Endothelial cell of umbilical vein (primary cell): ENCODE results near the gene ZNF366. TPM values are rescaled to one million over a fixed set of nuclear protein-coding genes. Genes with fewer than 3 reads are reported as not detected.
A peak's percentile ranks its signal among the peaks of the same experiment; 100 is the strongest.

Source experiments
- BruUV-seq: library from RNA; stranded (reverse); fragments of 400-500 nt; replicated peaks from 2 replicates; lab custom pipeline; 2021; lab: Mats Ljungman, UMichigan
- CTCF ChIA-PET: fragments of 300-600, 350-600 bp; sonication (Branson Sonifier 250); formaldehyde crosslinking; loops from one replicate; lab custom pipeline; 2021; ENCODE audit warnings: antibody characterized with exemption, inconsistent platforms; lab: Charles Lee
- POLR2A ChIA-PET: fragments of 300-600, 350-600 bp; sonication (Branson Sonifier 250); formaldehyde crosslinking; loops from one replicate; lab custom pipeline; 2021; ENCODE audit warnings: antibody characterized with exemption, inconsistent platforms; lab: Charles Lee
- DNase-seq: peaks from one replicate; pipeline ENCODE4 v3.0.0-alpha.2; 2011; ENCODE audit warnings: low read depth, low spot score
- FAIRE-seq: peaks from 2 replicates; lab custom pipeline; 2011; peaks lifted over from hg19 to GRCh38; lab: Jason Lieb, UNC
- H2AFZ ChIP-seq: 2 replicates; pipeline ENCODE4 v1.6.0; 2012; ENCODE audit warnings: low read depth, low read length, control low read depth, inconsistent platforms
- H3K27ac ChIP-seq: 2 replicates; pipeline ENCODE4 v1.5.1; 2011; ENCODE audit warnings: low read depth, mild to moderate bottlenecking, control low read depth, low read length, moderate library complexity; ENCODE audit not compliant: insufficient read depth
- H3K27me3 ChIP-seq, 2 experiments: 2 replicates each; pipeline versions ENCODE4 v1.6.0 to v1.6.1; 2011; ENCODE audit warnings: low read length in 2 of 2, mixed read lengths in 1 of 2; ENCODE audit not compliant: control insufficient read depth in 2 of 2, insufficient read depth in 2 of 2
- H3K36me3 ChIP-seq, 2 experiments: 2 replicates in 1 of 2; 3 replicates in 1 of 2; pipeline ENCODE4 v1.5.1; 2011; ENCODE audit warnings: low read length in 2 of 2, mild to moderate bottlenecking in 1 of 2, moderate library complexity in 1 of 2; ENCODE audit not compliant: control insufficient read depth in 2 of 2, insufficient read depth in 2 of 2; ENCODE audit errors: extremely low read depth in 1 of 2
- H3K4me1 ChIP-seq: 3 replicates; pipeline ENCODE4 v1.5.1; 2011; ENCODE audit warnings: mild to moderate bottlenecking, low read length; ENCODE audit not compliant: control insufficient read depth, insufficient read depth; ENCODE audit errors: extremely low read depth
- H3K4me2 ChIP-seq: 2 replicates; pipeline ENCODE4 v1.6.1; 2011; ENCODE audit warnings: low read length, control low read depth, mixed read lengths; ENCODE audit not compliant: insufficient read depth
- H3K4me3 ChIP-seq, 3 experiments: fragments of 200-600 bp in 1 of 3; sonication (generic), shearing (Covaris generic) in 1 of 3; replicated peaks in 1 of 3; 2 replicates each; pipeline ENCODE4 v1.5.1; 2011 to 2016; ENCODE audit warnings: control low read depth in 3 of 3, low read length in 3 of 3, mild to moderate bottlenecking in 2 of 3, inconsistent platforms in 1 of 3, low read depth in 1 of 3, moderate library complexity in 1 of 3; ENCODE audit not compliant: insufficient read depth in 1 of 3
- H3K79me2 ChIP-seq: 2 replicates; pipeline ENCODE4 v1.6.0; 2012; ENCODE audit warnings: low read length, inconsistent platforms; ENCODE audit not compliant: control insufficient read depth, insufficient read depth
- H3K9ac ChIP-seq: replicated peaks from 2 replicates; pipeline ENCODE3; 2011; ENCODE audit warnings: low read length, control low read depth; ENCODE audit not compliant: insufficient read depth; ENCODE audit errors: extremely low read depth
- H3K9me1 ChIP-seq: replicated peaks from 3 replicates; pipeline ENCODE4 v1.6.0; 2011; ENCODE audit warnings: mild to moderate bottlenecking, low read length; ENCODE audit not compliant: control insufficient read depth, insufficient read depth; ENCODE audit errors: extremely low read depth
- H3K9me3 ChIP-seq: replicated peaks from 2 replicates; pipeline ENCODE4 v1.5.1; 2012; ENCODE audit warnings: low read length, inconsistent platforms; ENCODE audit not compliant: control insufficient read depth, insufficient read depth
- H4K20me1 ChIP-seq: replicated peaks from 2 replicates; pipeline ENCODE3; 2011; ENCODE audit warnings: mild to moderate bottlenecking, low read length; ENCODE audit not compliant: control insufficient read depth, insufficient read depth; ENCODE audit errors: extremely low read depth
- EZH2 ChIP-seq: IDR thresholded peaks from 2 replicates; pipeline ENCODE4 v1.6.1; 2012; ENCODE audit warnings: borderline replicate concordance, low read depth, mild to moderate bottlenecking, moderate library complexity, low read length, inconsistent platforms; ENCODE audit not compliant: severe bottlenecking
- FOS ChIP-seq: IDR thresholded peaks from 2 replicates; pipeline ENCODE4 v1.6.1; 2011; ENCODE audit warnings: mild to moderate bottlenecking, low read length, moderate library complexity, borderline replicate concordance; ENCODE audit not compliant: insufficient read depth
- GATA2 ChIP-seq: IDR thresholded peaks from 2 replicates; pipeline ENCODE4 v1.7.0; 2011; ENCODE audit warnings: low read depth, mild to moderate bottlenecking, moderate library complexity, mixed read lengths, low read length; ENCODE audit not compliant: insufficient read length, insufficient read depth
- JUN ChIP-seq: IDR thresholded peaks from 2 replicates; pipeline ENCODE4 v1.6.1; 2011; ENCODE audit warnings: borderline replicate concordance, low read depth; ENCODE audit not compliant: insufficient read length, insufficient read depth
- MYC ChIP-seq: IDR thresholded peaks from one replicate; pipeline ENCODE4 v1.6.1; 2011; ENCODE audit warnings: mild to moderate bottlenecking, low read depth, low read length
- POLR2A ChIP-seq: IDR thresholded peaks from 2 replicates; pipeline ENCODE4 v1.6.1; 2012; ENCODE audit warnings: low read depth, mild to moderate bottlenecking, control low read depth, low read length
- POLR2AphosphoS5 ChIP-seq: IDR thresholded peaks from 2 replicates; pipeline ENCODE4 v1.6.1; 2012; ENCODE audit warnings: low read depth, mild to moderate bottlenecking, control low read depth, low read length, moderate library complexity; ENCODE audit not compliant: insufficient read depth
- dilution Hi-C: fragments of 300-500 bp; cut with MboI; formaldehyde crosslinking; loops from one replicate; pipeline ENCODE4 v1.15.0; 2019; ENCODE audit warnings: low sequenced_read_pairs; ENCODE audit not compliant: extremely low pct_ligation_motif_present
- intact Hi-C: fragments of 100-400 bp; cut with micrococcal nuclease; formaldehyde crosslinking; loops from one replicate; pipeline ENCODE4 v1.10.0; 2022
- polyA plus RNA-seq, 4 experiments: library from polyadenylated mRNA; depleted of rRNA in 3 of 4; stranded (reverse) in 3 of 4; unstranded in 1 of 4; fragments of >200 nt; gene quantifications; 2 replicates each; pipeline versions ENCODE4 v1.2.1 to v1.2.3, GENCODE V29; 2011 to 2012; ENCODE audit warnings: missing spikeins in 1 of 4
- total RNA-seq: library from RNA; stranded (reverse); gene quantifications from 2 replicates; pipeline ENCODE4 v1.2.3, GENCODE V29; 2021
- TF ChIP-seq, protein P1 (sequence below): IDR thresholded peaks from 2 replicates; pipeline ENCODE4 v1.6.1; 2011; ENCODE audit not compliant: insufficient read depth, insufficient read length
- TF ChIP-seq, protein P2 (sequence below), 2 donors: IDR thresholded peaks; 1 replicate in 1 of 2; 2 replicates in 1 of 2; pipeline ENCODE4 v1.5.1; 2011; ENCODE audit warnings: low read length in 2 of 2, mild to moderate bottlenecking in 2 of 2, moderate library complexity in 2 of 2, control low read depth in 1 of 2, inconsistent platforms in 1 of 2, low read depth in 1 of 2; ENCODE audit not compliant: insufficient read depth in 1 of 2; ENCODE audit errors: extremely low read depth in 1 of 2

The ZNF366 gene
- total and polyA plus RNA-seq, 2 donors (not counting 3 experiments of a cell fraction or from before 2014, with no cell fraction given): 1.3 to 4.1 TPM

DNA sequence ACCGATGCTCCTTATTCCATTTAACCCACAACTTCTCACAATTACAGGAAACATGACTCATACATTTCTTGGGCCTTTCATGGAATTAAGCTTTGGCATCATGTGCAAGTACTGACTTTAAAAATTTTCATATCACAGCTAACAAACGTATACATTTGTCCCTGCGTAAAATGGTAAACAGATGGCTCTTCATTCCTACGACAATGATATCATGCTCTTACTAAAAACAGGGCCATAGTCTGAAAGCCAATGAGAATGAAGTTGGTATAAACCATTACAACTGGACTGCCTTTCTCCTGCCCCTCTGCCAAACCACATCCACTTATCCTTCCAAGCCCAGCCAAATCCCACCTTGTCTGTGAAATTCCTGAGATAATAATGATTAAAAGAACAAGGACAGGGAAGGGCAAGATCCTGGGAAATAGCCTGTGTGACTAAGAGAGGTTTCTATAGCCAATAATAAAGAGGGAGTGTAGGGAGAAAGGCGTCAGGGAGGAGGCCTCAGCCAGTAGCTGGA lies 44.9 kb upstream of the ZNF366 start:
- DNase-seq (peak; percentile 91), FAIRE-seq (peak; percentile 95)
- H3K27ac ChIP-seq: peak overlapping the region; percentile 100
- CTCF ChIA-PET: interaction anchor here (0.8 to 2.5 kb wide), 10 partner anchors 8 to 266 kb away, joined by 3 to 14 read pairs (median 6); no protein-coding TSS in a partner anchor
- no peaks in the 10 kb centered on the region for H3K36me3 ChIP-seq
- H3K4me3 ChIP-seq: no peak overlapping the region
- no peaks in the 10 kb centered on the region for H3K9me1 ChIP-seq
- no peaks in the 10 kb centered on the region for H4K20me1 ChIP-seq
- H3K4me2 ChIP-seq: peak overlapping the region; percentile 10
- no peak for TF ChIP-seq MYC
- peak; percentile 95 for TF ChIP-seq JUN
- peak; percentile 61 for TF ChIP-seq GATA2
- TF ChIP-seq FOS: peak; percentile 68
- TF ChIP-seq, protein P1, sequence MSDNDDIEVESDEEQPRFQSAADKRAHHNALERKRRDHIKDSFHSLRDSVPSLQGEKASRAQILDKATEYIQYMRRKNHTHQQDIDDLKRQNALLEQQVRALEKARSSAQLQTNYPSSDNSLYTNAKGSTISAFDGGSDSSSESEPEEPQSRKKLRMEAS: peak; percentile 28
- intact Hi-C loops (loop anchor here (1.0 kb wide), 2 partner anchors 52 to 267 kb away; no protein-coding TSS in a partner anchor), dilution Hi-C loops (no loop called here)
- no TSS peak for BruUV-seq
- H3K9me3 ChIP-seq: no peaks in the 10 kb centered on the region
- no peaks in the 10 kb centered on the region for H3K27me3 ChIP-seq
- H3K79me2 ChIP-seq: no peaks in the 10 kb centered on the region
- H2AFZ ChIP-seq: peak overlapping the region; percentile 68
- H3K4me1 ChIP-seq: peaks cover 43% of the 10 kb centered on the region
- POLR2A ChIA-PET: interaction anchor here (1.0 to 1.5 kb wide), 5 partner anchors 12 to 265 kb away, joined by 3 to 10 read pairs (median 5); no protein-coding TSS in a partner anchor
- H3K9ac ChIP-seq: peak overlapping the region; percentile 40

DNA sequence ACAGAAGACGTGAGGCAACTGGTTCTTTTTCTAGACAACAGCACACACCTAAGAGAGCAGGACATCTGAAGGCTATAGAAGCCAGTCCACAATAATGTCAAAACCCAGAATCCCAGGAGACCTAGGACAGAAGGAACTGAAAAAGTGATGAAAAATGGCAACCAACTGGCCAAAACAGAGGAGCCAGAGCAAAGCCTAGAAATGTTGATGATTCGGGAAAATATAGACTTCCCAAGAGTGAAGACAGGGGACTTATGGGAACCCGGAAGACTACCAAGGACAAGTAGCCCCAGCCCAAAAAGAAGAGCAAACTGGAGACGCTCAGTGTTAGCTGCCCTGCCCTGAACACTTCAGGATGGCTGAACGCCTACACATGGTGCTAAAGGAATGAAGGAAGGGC lies 43.4 kb upstream of the ZNF366 start:
- H3K27me3 ChIP-seq: no peaks in the 10 kb centered on the region
- no peaks in the 10 kb centered on the region for H4K20me1 ChIP-seq
- FAIRE-seq (no peak), DNase-seq (no peak)
- H3K9me1 ChIP-seq: no peaks in the 10 kb centered on the region
- peaks cover 28% of the 10 kb centered on the region for H3K4me1 ChIP-seq
- H3K4me2 ChIP-seq: no peak overlapping the region
- no TSS peak for BruUV-seq
- dilution Hi-C loops: no loop called here
- no peak overlapping the region for H3K4me3 ChIP-seq
- intact Hi-C loops: no loop called here
- ChIA-PET CTCF (interaction anchor here (1.7 to 2.5 kb wide), 3 partner anchors 61 to 184 kb away, joined by 4 to 9 read pairs (median 5); no protein-coding TSS in a partner anchor), POLR2A (no interaction called here)
- no peak overlapping the region for H3K27ac ChIP-seq
- no peak overlapping the region for H3K9ac ChIP-seq
- no peaks in the 10 kb centered on the region for H3K36me3 ChIP-seq
- no peak overlapping the region for H2AFZ ChIP-seq
- H3K79me2 ChIP-seq: no peaks in the 10 kb centered on the region
- H3K9me3 ChIP-seq: no peaks in the 10 kb centered on the region
- TF ChIP-seq EZH2 (no peak), POLR2AphosphoS5 (no peak), JUN (no peak), MYC (no peak), GATA2 (no peak), POLR2A (no peak), FOS (no peak)
- TF ChIP-seq, protein P2, sequence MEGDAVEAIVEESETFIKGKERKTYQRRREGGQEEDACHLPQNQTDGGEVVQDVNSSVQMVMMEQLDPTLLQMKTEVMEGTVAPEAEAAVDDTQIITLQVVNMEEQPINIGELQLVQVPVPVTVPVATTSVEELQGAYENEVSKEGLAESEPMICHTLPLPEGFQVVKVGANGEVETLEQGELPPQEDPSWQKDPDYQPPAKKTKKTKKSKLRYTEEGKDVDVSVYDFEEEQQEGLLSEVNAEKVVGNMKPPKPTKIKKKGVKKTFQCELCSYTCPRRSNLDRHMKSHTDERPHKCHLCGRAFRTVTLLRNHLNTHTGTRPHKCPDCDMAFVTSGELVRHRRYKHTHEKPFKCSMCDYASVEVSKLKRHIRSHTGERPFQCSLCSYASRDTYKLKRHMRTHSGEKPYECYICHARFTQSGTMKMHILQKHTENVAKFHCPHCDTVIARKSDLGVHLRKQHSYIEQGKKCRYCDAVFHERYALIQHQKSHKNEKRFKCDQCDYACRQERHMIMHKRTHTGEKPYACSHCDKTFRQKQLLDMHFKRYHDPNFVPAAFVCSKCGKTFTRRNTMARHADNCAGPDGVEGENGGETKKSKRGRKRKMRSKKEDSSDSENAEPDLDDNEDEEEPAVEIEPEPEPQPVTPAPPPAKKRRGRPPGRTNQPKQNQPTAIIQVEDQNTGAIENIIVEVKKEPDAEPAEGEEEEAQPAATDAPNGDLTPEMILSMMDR (IDR thresholded peaks at IDR 0.05; ENCODE audit: extremely low read depth in 1 of 2, insufficient read depth in 1 of 2, low read depth in 1 of 2, low read length in 2 of 2): no peak
- TF ChIP-seq, protein P1: no peak
